ENCODE measurements around the gene DNER.

Gene DNER

GRCh38 chr2:229372207-229372606, 342.1 kb downstream of the DNER start:
- TF ChIP-seq CTCF (IDR thresholded peaks at IDR 0.05; ENCODE audit: low read depth, low read length) = no peak
- no peak for DNase-seq (ENCODE audit: extremely low read depth, low read depth)

- no peak for TF ChIP-seq CTCF (IDR thresholded peaks at IDR 0.05; ENCODE audit: low read depth, low read length)
- DNase-seq (ENCODE audit: extremely low read depth, low read depth) = no peak
Measured at GRCh38 chr2:229371086-229371485, 343.3 kb downstream of the DNER start.

- TF ChIP-seq CTCF (IDR thresholded peaks at IDR 0.05; ENCODE audit: low read depth, low read length) = no peak
- no peak for DNase-seq (ENCODE audit: extremely low read depth, low read depth)
Measured at GRCh38 chr2:229370509-229370908, 343.8 kb downstream of the DNER start.

- TF ChIP-seq CTCF (IDR thresholded peaks at IDR 0.05; ENCODE audit: low read depth, low read length) = no peak
- DNase-seq (ENCODE audit: extremely low read depth, low read depth) = no peak
Measured at GRCh38 chr2:229363185-229363814, 351.1 kb downstream of the DNER start.

GRCh38 chr2:229350883-229351282, 363.5 kb downstream of the DNER start:
- no peak for DNase-seq (ENCODE audit: extremely low read depth, low read depth)
- TF ChIP-seq CTCF (IDR thresholded peaks at IDR 0.05; ENCODE audit: low read depth, low read length) = no peak

- DNase-seq (ENCODE audit: extremely low read depth, low read depth) = no peak
- no peak for TF ChIP-seq CTCF (IDR thresholded peaks at IDR 0.05; ENCODE audit: low read depth, low read length)
Measured at GRCh38 chr2:229350117-229350805, 364.1 kb downstream of the DNER start.

GRCh38 chr2:229348128-229348527, 366.2 kb downstream of the DNER start:
- peak; percentile 53 for DNase-seq (ENCODE audit: extremely low read depth, low read depth)
- TF ChIP-seq CTCF (IDR thresholded peaks at IDR 0.05; ENCODE audit: low read depth, low read length) = no peak
